Esophagus squamous epithelium (tissue), 4 donors: ENCODE measurements around the gene CES5A.

Experiments used
- CTCF ChIP-seq, 6 experiments: fragments of 450-650 bp in 4 of 6; fragments of 200-600 bp in 2 of 6; sonication (generic) in 2 of 6; IDR thresholded peaks; one replicate each; pipeline ENCODE4 v1.5.1; 2016 to 2019; ENCODE audit warnings: antibody characterized with exemption in 6 of 6, mild to moderate bottlenecking in 4 of 6, moderate library complexity in 4 of 6
- POLR2A ChIP-seq, 4 donors: fragments of 450-650 bp; IDR thresholded peaks; one replicate each; pipeline ENCODE4 v1.6.1; 2017; ENCODE audit warnings: antibody characterized with exemption in 4 of 4, mild to moderate bottlenecking in 4 of 4, moderate library complexity in 3 of 4

- no peak for TF ChIP-seq POLR2A (IDR thresholded peaks at IDR 0.05)
- no peak for TF ChIP-seq CTCF (IDR thresholded peaks at IDR 0.05)
Observed at GRCh38 chr16:55914383-55914782, 39.2 kb upstream of the CES5A start.
